ENCODE measurements around the gene RNASEH2A. TPM values are rescaled to one million over a fixed set of nuclear protein-coding genes. Genes with fewer than 3 reads are reported as not detected.

RNASEH2A gene
- total RNA-seq, 1 experiment from 2014 or later: 16.7 TPM

DNA sequence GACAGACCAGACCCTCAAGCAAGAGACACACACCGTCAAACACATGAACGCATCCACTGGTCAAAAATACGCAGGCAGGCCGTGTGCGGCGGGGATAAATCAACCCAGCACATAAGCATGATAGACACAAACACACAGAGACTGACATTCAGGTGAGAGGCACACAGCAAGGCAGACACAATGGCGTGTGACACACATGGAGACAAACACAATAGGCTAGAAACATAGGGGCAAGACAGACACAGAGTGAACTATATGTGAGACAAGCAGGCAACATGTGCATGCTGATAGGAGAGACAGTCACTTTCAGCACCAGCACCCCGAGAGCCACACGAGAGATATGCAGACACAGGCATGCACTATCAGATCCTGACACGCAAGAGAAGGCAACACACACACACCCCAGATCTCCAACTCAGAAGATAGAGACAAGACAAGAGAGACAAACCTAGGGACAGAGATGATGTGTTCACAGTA is 22.0 kb upstream of the RNASEH2A start:
- no TSS peak for BruUV-seq (replicated peaks)
- Mint-ChIP-seq H3K4me3 (ENCODE audit: unreplicated experiment) (no peak overlapping the region), H3K9me3 (ENCODE audit: unreplicated experiment) (no peaks in the 10 kb centered on the region), H3K36me3 (ENCODE audit: insufficient read depth, unreplicated experiment) (no peaks in the 10 kb centered on the region), H3K27me3 (ENCODE audit: insufficient read depth, unreplicated experiment) (no peaks in the 10 kb centered on the region), H3K27ac (ENCODE audit: low read depth, unreplicated experiment) (no peak overlapping the region), H3K4me1 (ENCODE audit: insufficient read depth, unreplicated experiment) (peaks cover 13% of the 10 kb centered on the region)
- CTCF ChIA-PET: no interaction called here
- DNase-seq (ENCODE audit: unreplicated experiment): no peak
- intact Hi-C loops (cut with micrococcal nuclease): no loop called here
- TF ChIP-seq, protein P1, sequence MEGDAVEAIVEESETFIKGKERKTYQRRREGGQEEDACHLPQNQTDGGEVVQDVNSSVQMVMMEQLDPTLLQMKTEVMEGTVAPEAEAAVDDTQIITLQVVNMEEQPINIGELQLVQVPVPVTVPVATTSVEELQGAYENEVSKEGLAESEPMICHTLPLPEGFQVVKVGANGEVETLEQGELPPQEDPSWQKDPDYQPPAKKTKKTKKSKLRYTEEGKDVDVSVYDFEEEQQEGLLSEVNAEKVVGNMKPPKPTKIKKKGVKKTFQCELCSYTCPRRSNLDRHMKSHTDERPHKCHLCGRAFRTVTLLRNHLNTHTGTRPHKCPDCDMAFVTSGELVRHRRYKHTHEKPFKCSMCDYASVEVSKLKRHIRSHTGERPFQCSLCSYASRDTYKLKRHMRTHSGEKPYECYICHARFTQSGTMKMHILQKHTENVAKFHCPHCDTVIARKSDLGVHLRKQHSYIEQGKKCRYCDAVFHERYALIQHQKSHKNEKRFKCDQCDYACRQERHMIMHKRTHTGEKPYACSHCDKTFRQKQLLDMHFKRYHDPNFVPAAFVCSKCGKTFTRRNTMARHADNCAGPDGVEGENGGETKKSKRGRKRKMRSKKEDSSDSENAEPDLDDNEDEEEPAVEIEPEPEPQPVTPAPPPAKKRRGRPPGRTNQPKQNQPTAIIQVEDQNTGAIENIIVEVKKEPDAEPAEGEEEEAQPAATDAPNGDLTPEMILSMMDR (IDR thresholded peaks at IDR 0.05; ENCODE audit: unreplicated experiment): no peak
- POLR2A ChIA-PET: interaction anchor here (0.7 to 2.7 kb wide), 2 partner anchors 9 to 10 kb away, joined by 3 to 91 read pairs; partner anchors contain the start of gene JUNB

DNA sequence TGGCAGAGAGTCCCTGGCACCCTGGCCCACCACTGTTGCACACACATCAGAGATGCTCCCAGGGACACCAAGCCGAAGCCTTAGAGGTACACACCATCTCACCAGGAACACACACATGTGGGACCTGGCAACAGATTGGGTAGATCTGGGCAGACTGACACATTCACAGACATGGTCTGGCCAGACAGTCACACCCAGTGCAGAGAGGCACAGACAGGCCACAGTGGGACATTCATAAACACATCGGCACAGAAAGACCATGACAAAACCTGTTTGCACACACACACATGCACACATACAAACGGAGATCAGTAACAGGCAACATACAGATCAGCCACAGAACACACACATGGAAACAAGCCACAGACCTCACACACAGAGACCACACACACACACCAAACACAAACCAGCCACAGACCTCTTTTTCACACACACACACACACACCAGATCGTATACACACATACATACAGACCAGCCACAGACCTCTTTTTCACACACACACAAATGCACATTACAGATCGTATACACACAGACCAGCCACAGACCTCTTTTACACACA is 21.4 kb upstream of the RNASEH2A start:
- no peak for DNase-seq (ENCODE audit: unreplicated experiment)
- Mint-ChIP-seq H3K4me3 (ENCODE audit: unreplicated experiment) (no peak overlapping the region), H3K4me1 (ENCODE audit: insufficient read depth, unreplicated experiment) (peaks cover 13% of the 10 kb centered on the region), H3K27me3 (ENCODE audit: insufficient read depth, unreplicated experiment) (no peaks in the 10 kb centered on the region), H3K27ac (ENCODE audit: low read depth, unreplicated experiment) (no peak overlapping the region), H3K9me3 (ENCODE audit: unreplicated experiment) (no peaks in the 10 kb centered on the region), H3K36me3 (ENCODE audit: insufficient read depth, unreplicated experiment) (no peaks in the 10 kb centered on the region)
- TF ChIP-seq, protein P1 (IDR thresholded peaks at IDR 0.05; ENCODE audit: unreplicated experiment): no peak
- intact Hi-C loops (cut with micrococcal nuclease): no loop called here
- BruUV-seq (replicated peaks): no TSS peak
- CTCF ChIA-PET: interaction anchor here (0.9 to 1.5 kb wide), 2 partner anchors 12 to 63 kb away, joined by 3 to 4 read pairs; no protein-coding TSS in a partner anchor
- POLR2A ChIA-PET: interaction anchor here (0.8 to 5.0 kb wide), 2 partner anchors 8 to 11 kb away, joined by 3 to 132 read pairs; partner anchors contain the start of gene HOOK2

DNA sequence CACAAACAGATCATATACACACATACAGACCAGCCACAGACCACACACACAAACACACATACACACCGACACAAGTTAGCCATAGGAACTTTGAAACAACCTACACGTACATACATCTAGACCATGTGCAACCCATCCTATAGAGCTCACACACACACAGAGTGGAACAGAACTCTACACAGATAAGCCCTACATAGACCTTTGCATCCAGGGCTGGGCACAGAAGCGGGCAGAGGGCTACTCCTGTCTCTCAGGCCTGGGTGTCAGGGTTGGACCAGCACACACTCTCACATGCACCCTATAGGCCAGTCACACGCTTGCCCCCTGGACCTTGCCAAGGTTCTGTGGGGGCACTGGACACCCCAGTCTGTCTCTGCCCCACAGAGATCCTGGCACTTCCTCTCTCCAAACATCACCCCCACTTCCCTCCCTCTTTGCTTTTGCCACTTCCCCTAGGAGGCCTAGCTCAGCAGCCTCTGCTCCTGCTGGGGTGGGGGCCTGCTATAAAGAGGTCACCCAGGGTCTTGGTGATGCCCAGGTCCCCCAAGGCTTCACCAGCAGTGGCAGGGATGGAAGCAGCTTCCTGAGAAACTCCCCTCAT is 20.9 kb upstream of the RNASEH2A start:
- intact Hi-C loops (cut with micrococcal nuclease): no loop called here
- H3K27ac Mint-ChIP-seq (ENCODE audit: low read depth, unreplicated experiment): no peak overlapping the region
- CTCF ChIA-PET: interaction anchor here (0.5 to 1.5 kb wide), 6 partner anchors 9 to 1239 kb away, joined by 3 to 4 read pairs (median 4); no protein-coding TSS in a partner anchor

More for the DNA sequence above, 20.9 kb upstream of the RNASEH2A start:
- POLR2A ChIA-PET: interaction anchor here (0.8 to 5.0 kb wide), 3 partner anchors 9 to 161 kb away, joined by 3 to 132 read pairs (median 6); partner anchors contain the start of gene HOOK2
- no peaks in the 10 kb centered on the region for H3K9me3 Mint-ChIP-seq (ENCODE audit: unreplicated experiment)
- peaks cover 18% of the 10 kb centered on the region for H3K4me1 Mint-ChIP-seq (ENCODE audit: insufficient read depth, unreplicated experiment)
- H3K36me3 Mint-ChIP-seq (ENCODE audit: insufficient read depth, unreplicated experiment): peaks cover 3% of the 10 kb centered on the region
- H3K27me3 Mint-ChIP-seq (ENCODE audit: insufficient read depth, unreplicated experiment): no peaks in the 10 kb centered on the region
- no TSS peak for BruUV-seq (replicated peaks)
- DNase-seq (ENCODE audit: unreplicated experiment): no peak
- no peak overlapping the region for H3K4me3 Mint-ChIP-seq (ENCODE audit: unreplicated experiment)
- TF ChIP-seq, protein P1 (IDR thresholded peaks at IDR 0.05; ENCODE audit: unreplicated experiment): no peak
